DOHH2 (cell line): ENCODE data around the gene ASPDH.

Experiments
- EZH2phosphoT487 ChIP-seq: fragments of 200-600 bp; sonication (generic); IDR thresholded peaks from 2 replicates; pipeline ENCODE4 v1.6.1; 2017; ENCODE audit warnings: borderline replicate concordance, mild to moderate bottlenecking, antibody characterized with exemption, low read length, moderate library complexity, mixed read lengths
- TF ChIP-seq, protein P1 (sequence below): fragments of 200-600 bp; sonication (generic); IDR thresholded peaks from one replicate; pipeline ENCODE4 v1.5.1; 2014; ENCODE audit warnings: antibody characterized with exemption, mild to moderate bottlenecking, low read depth, low read length; ENCODE audit not compliant: poor library complexity, severe bottlenecking

GRCh38 chr19:50512112-50512998 lies 1.4 kb downstream of the ASPDH start:
- TF ChIP-seq, protein P1, sequence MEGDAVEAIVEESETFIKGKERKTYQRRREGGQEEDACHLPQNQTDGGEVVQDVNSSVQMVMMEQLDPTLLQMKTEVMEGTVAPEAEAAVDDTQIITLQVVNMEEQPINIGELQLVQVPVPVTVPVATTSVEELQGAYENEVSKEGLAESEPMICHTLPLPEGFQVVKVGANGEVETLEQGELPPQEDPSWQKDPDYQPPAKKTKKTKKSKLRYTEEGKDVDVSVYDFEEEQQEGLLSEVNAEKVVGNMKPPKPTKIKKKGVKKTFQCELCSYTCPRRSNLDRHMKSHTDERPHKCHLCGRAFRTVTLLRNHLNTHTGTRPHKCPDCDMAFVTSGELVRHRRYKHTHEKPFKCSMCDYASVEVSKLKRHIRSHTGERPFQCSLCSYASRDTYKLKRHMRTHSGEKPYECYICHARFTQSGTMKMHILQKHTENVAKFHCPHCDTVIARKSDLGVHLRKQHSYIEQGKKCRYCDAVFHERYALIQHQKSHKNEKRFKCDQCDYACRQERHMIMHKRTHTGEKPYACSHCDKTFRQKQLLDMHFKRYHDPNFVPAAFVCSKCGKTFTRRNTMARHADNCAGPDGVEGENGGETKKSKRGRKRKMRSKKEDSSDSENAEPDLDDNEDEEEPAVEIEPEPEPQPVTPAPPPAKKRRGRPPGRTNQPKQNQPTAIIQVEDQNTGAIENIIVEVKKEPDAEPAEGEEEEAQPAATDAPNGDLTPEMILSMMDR, result no peak
- TF ChIP-seq EZH2phosphoT487, result no peak
